HG03439 (cell line): ENCODE results near the gene ZFHX3.

ENCODE experiments used
- ATAC-seq: cut with Tn5 transposase; IDR thresholded peaks from one replicate; pipeline ENCODE4 v1.9.1; 2021; ENCODE audit warnings: mild to moderate bottlenecking, moderate library complexity; ENCODE audit not compliant: unreplicated experiment

ZFHX3 gene

GRCh38 chr16:72957303-72958277, 90.3 kb downstream of the ZFHX3 start:
- ATAC-seq: no peak

DNA sequence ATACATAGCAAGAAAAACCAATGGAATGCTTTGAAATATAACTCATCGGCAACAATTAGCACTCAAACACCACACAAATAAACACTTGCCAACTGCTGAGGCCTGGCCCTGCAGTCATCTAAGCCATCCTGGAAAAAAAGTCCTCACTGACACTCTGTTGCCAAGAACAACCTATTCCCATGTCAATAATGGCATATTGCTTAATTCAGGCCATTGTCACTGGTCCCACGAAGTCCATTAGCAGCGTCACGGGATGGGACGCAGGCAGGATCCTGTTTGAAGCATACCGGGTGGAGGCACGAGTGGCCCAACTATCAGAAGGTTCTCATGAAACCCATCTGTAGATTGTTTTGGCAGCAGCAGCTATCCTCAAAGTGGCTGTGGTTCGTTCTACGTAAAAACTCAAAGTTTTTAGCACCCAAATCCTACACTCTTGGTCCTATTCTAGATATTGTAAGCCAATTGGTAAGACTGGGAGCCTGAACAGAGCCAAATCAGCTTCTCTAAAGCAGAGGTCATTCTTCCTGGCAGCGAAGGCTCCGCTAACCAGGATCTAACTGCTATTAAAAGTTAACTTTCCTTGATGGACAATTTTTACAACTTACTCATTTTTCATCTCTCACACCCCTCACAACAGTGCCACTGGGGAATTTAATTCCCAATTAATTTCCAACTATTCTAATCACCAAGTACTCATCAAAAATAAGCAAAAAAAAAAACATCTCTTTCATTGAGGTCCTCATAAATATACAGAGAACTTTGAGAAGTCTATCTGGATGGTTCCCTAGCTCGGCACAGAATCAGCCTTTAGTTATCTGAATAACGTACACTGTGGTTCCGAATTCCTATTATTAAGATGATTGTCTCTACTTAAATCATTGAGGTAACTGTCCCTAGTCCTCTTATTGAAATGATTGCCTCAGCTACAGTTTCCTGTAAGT, 91.5 kb downstream of the ZFHX3 start:
- no peak for ATAC-seq

DNA sequence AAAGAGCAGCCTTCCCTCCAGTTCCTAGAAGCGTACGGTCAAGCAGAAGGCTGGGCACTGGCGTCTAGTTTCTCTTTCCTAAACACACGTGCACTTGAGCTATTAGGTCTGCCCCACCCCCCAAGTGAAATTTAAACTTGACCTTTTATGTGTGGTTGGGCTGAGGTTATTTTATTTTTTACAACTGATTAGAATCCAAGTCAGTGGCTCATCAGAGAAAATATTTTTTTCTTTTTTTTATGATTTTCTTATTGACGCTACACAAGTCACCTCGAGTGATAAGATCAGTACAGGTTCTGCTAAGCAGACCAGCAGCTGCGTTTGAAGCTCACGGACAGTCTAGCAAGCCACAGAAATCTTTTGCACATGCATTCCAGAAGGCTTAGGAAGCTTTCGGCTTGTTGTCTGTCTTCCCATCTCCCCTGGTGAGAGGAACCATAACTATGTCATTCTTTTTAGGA, 95.1 kb downstream of the ZFHX3 start:
- no peak for ATAC-seq

DNA sequence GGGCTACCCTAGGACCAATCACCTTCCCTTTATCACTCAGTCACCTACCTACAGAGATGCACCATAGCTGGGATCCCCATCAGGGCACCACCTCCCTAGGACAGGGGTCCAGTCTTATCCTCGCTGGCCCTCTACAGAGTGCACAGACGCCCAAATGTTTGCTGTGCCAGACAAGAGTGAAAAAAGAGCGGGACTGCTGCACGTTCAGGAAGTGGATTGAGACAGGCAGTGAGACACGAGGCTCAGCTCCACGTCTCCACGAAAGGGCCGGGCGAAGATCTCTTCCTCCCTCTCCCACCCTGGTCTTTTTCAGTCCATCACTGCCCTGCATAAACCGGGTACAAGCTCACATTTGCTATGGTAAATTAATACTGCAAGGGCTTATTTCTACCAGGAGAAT, 95.5 kb downstream of the ZFHX3 start:
- ATAC-seq: no peak

- no peak for ATAC-seq
These were observed 96.0 kb downstream of the ZFHX3 start for GRCh38 chr16:72951916-72952315.

- no peak for ATAC-seq
These were observed 97.3 kb downstream of the ZFHX3 start for GRCh38 chr16:72950669-72951068.

GRCh38 chr16:72948238-72948829, 99.6 kb downstream of the ZFHX3 start:
- ATAC-seq: no peak

GRCh38 chr16:72947379-72948237, 100.3 kb downstream of the ZFHX3 start:
- ATAC-seq: no peak

- no peak for ATAC-seq
These were observed 101.3 kb downstream of the ZFHX3 start for GRCh38 chr16:72946474-72947194.

DNA sequence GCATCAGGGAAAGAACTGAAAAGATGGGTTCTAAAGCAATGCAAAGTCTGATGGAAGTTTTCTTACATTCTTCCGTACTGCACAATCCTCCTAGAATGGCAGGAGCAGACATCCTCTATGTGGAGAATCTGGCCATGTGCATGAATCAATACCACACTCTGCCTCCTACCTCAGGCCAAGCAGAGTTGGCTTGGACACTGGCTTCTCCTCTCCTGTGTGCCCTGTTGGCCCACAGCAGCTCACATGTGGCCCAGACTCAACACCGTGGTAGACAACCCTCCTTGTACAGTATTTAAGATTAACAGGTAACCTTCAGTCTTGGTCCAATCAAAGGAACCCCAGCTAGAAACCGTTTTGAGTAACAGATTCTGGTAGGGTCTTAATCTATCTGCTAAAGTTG, 101.9 kb downstream of the ZFHX3 start:
- no peak for ATAC-seq

GRCh38 chr16:72945611-72946010, 102.3 kb downstream of the ZFHX3 start:
- ATAC-seq: no peak

GRCh38 chr16:72944757-72945485, 103.0 kb downstream of the ZFHX3 start:
- no peak for ATAC-seq

- no peak for ATAC-seq
These were observed 105.9 kb downstream of the ZFHX3 start for GRCh38 chr16:72942021-72942420.

DNA sequence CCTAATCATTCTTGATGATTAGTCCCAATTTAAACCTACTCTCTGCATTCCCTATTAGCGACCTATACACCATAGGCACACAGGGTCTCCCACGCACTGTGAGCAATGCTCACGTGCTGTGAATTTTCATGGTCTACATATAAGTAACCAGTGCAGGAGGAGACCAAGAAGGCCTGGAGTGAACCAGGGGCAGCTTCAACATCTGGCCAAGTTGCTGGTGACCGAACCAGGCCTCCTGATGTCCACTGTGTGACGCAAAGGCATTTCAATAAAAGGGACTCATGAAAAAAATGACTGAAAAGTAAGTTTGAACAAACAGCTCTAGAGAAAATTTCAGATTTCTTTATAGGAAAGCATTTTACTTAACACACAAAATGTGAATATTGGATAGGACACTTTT, 107.0 kb downstream of the ZFHX3 start:
- ATAC-seq: no peak

GRCh38 chr16:72939247-72939646, 108.7 kb downstream of the ZFHX3 start:
- no peak for ATAC-seq

DNA sequence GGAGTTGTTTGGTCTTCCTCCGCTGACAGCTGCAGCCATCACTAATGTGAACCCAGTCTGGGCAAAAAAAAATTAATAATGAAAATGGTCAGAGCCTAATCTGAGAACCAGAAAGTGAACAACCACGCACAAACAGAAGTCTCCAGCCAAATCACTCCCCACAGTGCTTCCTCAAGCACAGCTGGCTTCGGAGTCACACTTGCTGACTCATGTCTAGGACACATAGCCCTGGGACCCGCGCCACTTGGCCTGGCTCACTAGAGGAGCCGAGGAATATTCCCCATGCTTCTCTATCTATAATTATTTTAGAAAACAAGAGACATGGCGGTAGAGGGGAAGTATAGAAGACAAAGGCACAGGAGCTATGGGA, 109.1 kb downstream of the ZFHX3 start:
- ATAC-seq: no peak

- ATAC-seq: no peak
These were observed 109.8 kb downstream of the ZFHX3 start for GRCh38 chr16:72937916-72938794.

GRCh38 chr16:72937360-72937759, 110.6 kb downstream of the ZFHX3 start:
- no peak for ATAC-seq
